ENCODE measurements around the gene DYNC1I1.

DYNC1I1 gene

DNA sequence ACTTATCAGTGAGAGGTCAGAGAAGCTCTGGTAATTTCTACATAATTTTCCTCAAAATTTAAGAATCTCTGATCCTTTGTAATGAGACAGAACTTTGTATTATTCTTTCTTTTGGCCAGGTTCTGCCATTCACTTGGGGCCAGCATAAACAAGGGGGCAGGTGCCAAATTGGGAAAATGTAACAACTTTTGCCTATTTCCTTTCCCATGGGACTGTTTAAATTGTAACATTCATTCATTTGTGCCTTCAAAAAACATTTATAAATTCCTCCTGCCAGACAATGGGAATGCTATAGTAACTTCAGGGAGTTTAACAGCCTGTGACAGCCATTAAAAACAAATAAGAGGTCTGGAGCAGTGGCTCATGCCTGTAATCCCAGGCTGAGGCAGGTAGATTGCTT lies 12.4 kb downstream of the DYNC1I1 start:
- Histone ChIP-seq H3K4me3 (ENCODE audit: low read depth in 1 of 5, low read length in 5 of 5) (no peak overlapping the region), H3K9me3 (ENCODE audit: control insufficient read depth in 5 of 5, low read length in 5 of 5) (peaks cover 0 to 12% (median 6%) of the 10 kb centered on the region in 5 donors), H3K27me3 (ENCODE audit: control insufficient read depth in 5 of 5, insufficient read depth in 4 of 5, low read length in 5 of 5) (no peaks in the 10 kb centered on the region), H3K36me3 (ENCODE audit: control insufficient read depth in 5 of 5, insufficient read depth in 5 of 5, low read length in 5 of 5) (no peaks in the 10 kb centered on the region), H3K9ac (ENCODE audit: low read length in 5 of 5) (no peak overlapping the region), H3K4me1 (ENCODE audit: control insufficient read depth in 5 of 5, insufficient read depth in 5 of 5, low read length in 5 of 5) (peaks cover 0 to 7% (median 0%) of the 10 kb centered on the region in 5 donors), H3K27ac (ENCODE audit: low read depth, low read length) (no peak overlapping the region)

DNA sequence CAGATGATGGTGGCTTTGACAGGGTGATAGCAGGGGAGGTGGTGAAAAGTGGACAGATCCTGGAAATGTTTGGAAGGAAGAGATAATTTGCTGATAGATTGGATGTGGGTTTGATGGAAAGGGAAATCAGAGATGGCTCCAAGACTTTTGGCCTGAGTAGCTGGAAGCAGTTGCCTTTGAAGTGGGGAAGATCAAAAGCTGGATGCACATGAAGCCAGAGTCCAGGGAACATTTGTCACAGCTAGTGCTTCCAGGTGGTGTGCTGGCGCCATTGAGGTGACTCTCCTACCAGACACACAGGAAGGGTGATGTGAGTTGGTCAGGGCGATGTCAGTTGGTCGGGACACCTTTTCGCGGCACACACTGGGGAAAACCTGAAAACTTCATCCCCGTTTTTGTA lies 15.9 kb downstream of the DYNC1I1 start:
- Histone ChIP-seq H3K27me3 (ENCODE audit: control insufficient read depth in 5 of 5, insufficient read depth in 4 of 5, low read length in 5 of 5) (no peaks in the 10 kb centered on the region), H3K27ac (ENCODE audit: low read depth, low read length) (no peak overlapping the region)

DNA sequence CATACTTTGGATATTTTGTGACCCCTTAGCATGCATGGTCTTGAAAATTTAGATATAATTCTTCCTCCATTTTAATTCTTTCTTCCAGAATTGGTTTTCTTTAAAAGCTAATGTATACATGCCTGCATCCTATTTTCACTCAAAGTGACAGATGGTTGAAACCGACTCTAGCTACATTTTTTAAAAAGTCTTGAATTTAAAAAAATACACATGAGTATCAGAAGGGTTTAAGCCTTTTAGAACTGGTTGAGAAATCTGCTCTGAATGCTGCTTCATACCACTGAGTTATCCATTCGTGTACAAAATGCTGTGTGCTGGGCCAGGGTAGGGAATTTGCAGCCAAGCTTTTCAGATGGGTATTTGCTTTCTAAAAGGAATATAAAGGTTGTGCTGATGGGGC lies 16.5 kb downstream of the DYNC1I1 start:
- H3K9ac ChIP-seq (ENCODE audit: low read length in 5 of 5), result no peak overlapping the region
- H3K4me3 ChIP-seq (ENCODE audit: low read depth in 1 of 5, low read length in 5 of 5), result no peak overlapping the region
- H3K4me1 ChIP-seq (ENCODE audit: control insufficient read depth in 5 of 5, insufficient read depth in 5 of 5, low read length in 5 of 5), result peaks cover 0 to 7% (median 0%) of the 10 kb centered on the region in 5 donors
- H3K27ac ChIP-seq (ENCODE audit: low read depth, low read length), result no peak overlapping the region
- H3K27me3 ChIP-seq (ENCODE audit: control insufficient read depth in 5 of 5, insufficient read depth in 4 of 5, low read length in 5 of 5), result no peaks in the 10 kb centered on the region
- no peaks in the 10 kb centered on the region for H3K9me3 ChIP-seq (ENCODE audit: control insufficient read depth in 5 of 5, low read length in 5 of 5)
- H3K36me3 ChIP-seq (ENCODE audit: control insufficient read depth in 5 of 5, insufficient read depth in 5 of 5, low read length in 5 of 5), result no peaks in the 10 kb centered on the region

More for the DNA sequence above, 15.9 kb downstream of the DYNC1I1 start:
- Histone ChIP-seq H3K4me1 (ENCODE audit: control insufficient read depth in 5 of 5, insufficient read depth in 5 of 5, low read length in 5 of 5) (peaks cover 0 to 7% (median 0%) of the 10 kb centered on the region in 5 donors), H3K9me3 (ENCODE audit: control insufficient read depth in 5 of 5, low read length in 5 of 5) (no peaks in the 10 kb centered on the region), H3K4me3 (ENCODE audit: low read depth in 1 of 5, low read length in 5 of 5) (no peak overlapping the region), H3K9ac (ENCODE audit: low read length in 5 of 5) (no peak overlapping the region), H3K36me3 (ENCODE audit: control insufficient read depth in 5 of 5, insufficient read depth in 5 of 5, low read length in 5 of 5) (no peaks in the 10 kb centered on the region)

DNA sequence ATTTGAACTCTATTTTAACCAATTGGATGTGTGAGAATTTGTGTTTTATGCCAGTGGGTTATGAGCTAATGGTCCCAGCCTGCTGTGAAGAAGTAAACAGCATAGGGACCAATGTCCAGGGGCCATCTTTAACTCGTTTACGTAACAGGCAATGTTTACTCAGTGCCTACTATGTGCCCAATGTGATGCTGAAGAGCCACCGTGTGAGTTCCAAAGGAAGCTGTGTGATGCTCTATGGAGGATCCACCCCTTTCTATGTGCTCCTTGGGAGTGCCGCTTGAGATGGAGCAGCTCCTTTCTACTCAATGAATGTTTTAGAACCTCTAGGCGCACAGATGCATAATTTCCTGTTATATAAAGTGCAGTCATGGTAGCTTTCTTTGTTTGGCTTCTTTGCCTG lies 21.3 kb downstream of the DYNC1I1 start:
- no peaks in the 10 kb centered on the region for H3K36me3 ChIP-seq (ENCODE audit: control insufficient read depth in 5 of 5, insufficient read depth in 5 of 5, low read length in 5 of 5)
- H3K9me3 ChIP-seq (ENCODE audit: control insufficient read depth in 5 of 5, low read length in 5 of 5), result no peaks in the 10 kb centered on the region
- H3K27me3 ChIP-seq (ENCODE audit: control insufficient read depth in 5 of 5, insufficient read depth in 4 of 5, low read length in 5 of 5), result no peaks in the 10 kb centered on the region
- no peak overlapping the region for H3K4me3 ChIP-seq (ENCODE audit: low read depth in 1 of 5, low read length in 5 of 5)
- H3K4me1 ChIP-seq (ENCODE audit: control insufficient read depth in 5 of 5, insufficient read depth in 5 of 5, low read length in 5 of 5), result no peaks in the 10 kb centered on the region
- H3K27ac ChIP-seq (ENCODE audit: low read depth, low read length), result no peak overlapping the region
- H3K9ac ChIP-seq (ENCODE audit: low read length in 5 of 5), result no peak overlapping the region

- Histone ChIP-seq H3K27me3 (ENCODE audit: control insufficient read depth in 5 of 5, insufficient read depth in 4 of 5, low read length in 5 of 5) (no peaks in the 10 kb centered on the region), H3K27ac (ENCODE audit: low read depth, low read length) (no peak overlapping the region), H3K9ac (ENCODE audit: low read length in 5 of 5) (no peak overlapping the region), H3K36me3 (ENCODE audit: control insufficient read depth in 5 of 5, insufficient read depth in 5 of 5, low read length in 5 of 5) (no peaks in the 10 kb centered on the region), H3K4me1 (ENCODE audit: control insufficient read depth in 5 of 5, insufficient read depth in 5 of 5, low read length in 5 of 5) (no peaks in the 10 kb centered on the region), H3K9me3 (ENCODE audit: control insufficient read depth in 5 of 5, low read length in 5 of 5) (no peaks in the 10 kb centered on the region), H3K4me3 (ENCODE audit: low read depth in 1 of 5, low read length in 5 of 5) (no peak overlapping the region)
Observed at GRCh38 chr7:95794917-95795515, 22.7 kb downstream of the DYNC1I1 start.

GRCh38 chr7:95796617-95797016 lies 24.3 kb downstream of the DYNC1I1 start:
- no peaks in the 10 kb centered on the region for H3K27me3 ChIP-seq (ENCODE audit: control insufficient read depth in 5 of 5, insufficient read depth in 4 of 5, low read length in 5 of 5)
- H3K9me3 ChIP-seq (ENCODE audit: control insufficient read depth in 5 of 5, low read length in 5 of 5), result no peaks in the 10 kb centered on the region
- no peak overlapping the region for H3K4me3 ChIP-seq (ENCODE audit: low read depth in 1 of 5, low read length in 5 of 5)
- H3K36me3 ChIP-seq (ENCODE audit: control insufficient read depth in 5 of 5, insufficient read depth in 5 of 5, low read length in 5 of 5), result no peaks in the 10 kb centered on the region
- no peak overlapping the region for H3K9ac ChIP-seq (ENCODE audit: low read length in 5 of 5)
- H3K27ac ChIP-seq (ENCODE audit: low read depth, low read length), result no peak overlapping the region
- H3K4me1 ChIP-seq (ENCODE audit: control insufficient read depth in 5 of 5, insufficient read depth in 5 of 5, low read length in 5 of 5), result no peaks in the 10 kb centered on the region

DNA sequence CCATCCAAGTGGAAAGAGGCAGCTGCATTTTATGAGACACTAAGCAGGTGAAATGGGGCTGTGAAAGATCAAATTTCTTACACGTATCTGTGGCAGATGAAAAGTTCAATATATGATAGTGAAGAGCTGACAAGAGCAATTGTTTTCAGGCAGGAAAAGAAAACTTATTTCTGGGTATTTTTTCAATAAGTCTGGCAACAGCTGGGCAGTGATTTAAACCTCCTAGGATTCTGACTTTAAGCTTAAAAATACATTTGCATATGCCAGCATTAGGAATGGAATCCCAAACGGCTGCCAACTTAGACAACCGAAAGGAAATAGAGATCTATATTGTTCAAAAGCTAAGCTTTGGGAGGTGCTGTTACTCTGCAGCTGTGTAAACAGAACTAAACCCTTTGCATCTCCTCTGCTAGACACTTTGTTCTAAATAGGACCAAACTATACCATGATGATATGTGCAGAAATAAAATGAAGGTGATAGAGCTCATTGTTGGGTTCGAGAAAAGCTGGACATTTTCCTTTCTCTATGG lies 26.1 kb downstream of the DYNC1I1 start:
- no peaks in the 10 kb centered on the region for H3K36me3 ChIP-seq (ENCODE audit: control insufficient read depth in 5 of 5, insufficient read depth in 5 of 5, low read length in 5 of 5)
- H3K9ac ChIP-seq (ENCODE audit: low read length in 5 of 5), result no peak overlapping the region
- H3K9me3 ChIP-seq (ENCODE audit: control insufficient read depth in 5 of 5, low read length in 5 of 5), result no peaks in the 10 kb centered on the region
- no peak overlapping the region for H3K4me3 ChIP-seq (ENCODE audit: low read depth in 1 of 5, low read length in 5 of 5)
- H3K27ac ChIP-seq (ENCODE audit: low read depth, low read length), result no peak overlapping the region
- no peaks in the 10 kb centered on the region for H3K27me3 ChIP-seq (ENCODE audit: control insufficient read depth in 5 of 5, insufficient read depth in 4 of 5, low read length in 5 of 5)
- no peaks in the 10 kb centered on the region for H3K4me1 ChIP-seq (ENCODE audit: control insufficient read depth in 5 of 5, insufficient read depth in 5 of 5, low read length in 5 of 5)

GRCh38 chr7:95800787-95801186 lies 28.4 kb downstream of the DYNC1I1 start:
- H3K36me3 ChIP-seq (ENCODE audit: control insufficient read depth in 5 of 5, insufficient read depth in 5 of 5, low read length in 5 of 5), result peaks cover 0 to 3% (median 0%) of the 10 kb centered on the region in 5 donors
- no peaks in the 10 kb centered on the region for H3K27me3 ChIP-seq (ENCODE audit: control insufficient read depth in 5 of 5, insufficient read depth in 4 of 5, low read length in 5 of 5)
- H3K4me1 ChIP-seq (ENCODE audit: control insufficient read depth in 5 of 5, insufficient read depth in 5 of 5, low read length in 5 of 5), result no peaks in the 10 kb centered on the region
- H3K27ac ChIP-seq (ENCODE audit: low read depth, low read length), result no peak overlapping the region
- H3K4me3 ChIP-seq (ENCODE audit: low read depth in 1 of 5, low read length in 5 of 5), result no peak overlapping the region
- no peaks in the 10 kb centered on the region for H3K9me3 ChIP-seq (ENCODE audit: control insufficient read depth in 5 of 5, low read length in 5 of 5)
- H3K9ac ChIP-seq (ENCODE audit: low read length in 5 of 5), result no peak overlapping the region

DNA sequence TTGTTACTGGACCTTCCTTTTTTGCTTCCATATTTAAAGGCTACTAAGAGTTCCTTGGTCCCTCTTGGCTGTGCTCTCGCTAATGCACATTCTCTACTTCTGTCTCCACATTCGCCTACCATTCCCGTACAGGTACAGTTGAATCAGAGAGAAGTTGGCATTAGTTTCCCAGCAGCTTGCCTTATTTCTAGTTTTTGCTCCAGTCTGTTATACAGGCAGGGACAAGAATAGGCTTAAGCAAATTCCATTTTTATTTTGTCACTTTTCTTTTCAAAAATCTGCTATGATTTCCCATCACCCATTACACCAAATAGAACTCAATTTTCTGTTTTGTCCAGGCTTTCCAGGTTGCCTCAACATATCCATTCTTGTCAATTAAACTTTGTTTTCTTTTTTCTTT lies 29.9 kb downstream of the DYNC1I1 start:
- H3K36me3 ChIP-seq (ENCODE audit: control insufficient read depth in 5 of 5, insufficient read depth in 5 of 5, low read length in 5 of 5), result peaks cover 0 to 3% (median 0%) of the 10 kb centered on the region in 5 donors
- H3K27me3 ChIP-seq (ENCODE audit: control insufficient read depth in 5 of 5, insufficient read depth in 4 of 5, low read length in 5 of 5), result no peaks in the 10 kb centered on the region
- no peak overlapping the region for H3K9ac ChIP-seq (ENCODE audit: low read length in 5 of 5)
- no peaks in the 10 kb centered on the region for H3K9me3 ChIP-seq (ENCODE audit: control insufficient read depth in 5 of 5, low read length in 5 of 5)
- no peaks in the 10 kb centered on the region for H3K4me1 ChIP-seq (ENCODE audit: control insufficient read depth in 5 of 5, insufficient read depth in 5 of 5, low read length in 5 of 5)
- no peak overlapping the region for H3K4me3 ChIP-seq (ENCODE audit: low read depth in 1 of 5, low read length in 5 of 5)
- H3K27ac ChIP-seq (ENCODE audit: low read depth, low read length), result no peak overlapping the region

GRCh38 chr7:95804052-95804451 lies 31.7 kb downstream of the DYNC1I1 start:
- Histone ChIP-seq H3K4me1 (ENCODE audit: control insufficient read depth in 5 of 5, insufficient read depth in 5 of 5, low read length in 5 of 5) (no peaks in the 10 kb centered on the region), H3K27ac (ENCODE audit: low read depth, low read length) (no peak overlapping the region), H3K4me3 (ENCODE audit: low read depth in 1 of 5, low read length in 5 of 5) (no peak overlapping the region), H3K27me3 (ENCODE audit: control insufficient read depth in 5 of 5, insufficient read depth in 4 of 5, low read length in 5 of 5) (no peaks in the 10 kb centered on the region), H3K36me3 (ENCODE audit: control insufficient read depth in 5 of 5, insufficient read depth in 5 of 5, low read length in 5 of 5) (peaks cover 0 to 3% (median 0%) of the 10 kb centered on the region in 5 donors), H3K9me3 (ENCODE audit: control insufficient read depth in 5 of 5, low read length in 5 of 5) (no peaks in the 10 kb centered on the region), H3K9ac (ENCODE audit: low read length in 5 of 5) (no peak overlapping the region)
